Measurements from ENCODE around the gene NDUFAF5.

Gene NDUFAF5

DNA sequence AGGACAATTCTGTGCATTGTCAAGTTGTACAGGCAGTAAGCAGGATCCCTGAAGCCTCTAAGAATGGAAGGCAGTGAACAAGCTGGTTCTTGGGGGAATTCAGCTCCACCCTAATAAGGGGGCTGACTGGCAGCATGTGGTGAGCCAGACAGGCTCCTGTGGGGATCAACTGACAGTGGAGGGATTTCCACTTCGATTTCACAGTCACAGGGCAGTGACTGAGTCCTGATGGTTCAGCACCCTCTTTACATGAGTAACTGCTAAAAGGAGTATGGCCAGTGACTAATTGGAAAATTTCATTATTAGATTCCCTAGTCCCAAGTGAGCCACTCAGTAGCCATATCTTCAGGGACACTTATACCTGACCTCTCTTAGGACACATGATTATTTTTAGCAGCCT, 78.4 kb downstream of the NDUFAF5 start:
- Histone ChIP-seq H3K27me3 (ENCODE audit: control insufficient read depth, insufficient read depth, low read length) (peaks cover 3% of the 10 kb centered on the region), H3K9ac (ENCODE audit: low read length) (no peak overlapping the region), H3K4me1 (ENCODE audit: control insufficient read depth, insufficient read depth, low read length) (no peaks in the 10 kb centered on the region), H3K36me3 (ENCODE audit: control insufficient read depth, insufficient read depth, low read length) (no peaks in the 10 kb centered on the region), H3K9me3 (ENCODE audit: control insufficient read depth, low read length) (no peaks in the 10 kb centered on the region), H3K4me3 (ENCODE audit: low read length) (no peak overlapping the region)

GRCh38 chr20:13865156-13865555, 80.3 kb downstream of the NDUFAF5 start:
- Histone ChIP-seq H3K27me3 (ENCODE audit: control insufficient read depth, insufficient read depth, low read length) (peaks cover 3% of the 10 kb centered on the region), H3K36me3 (ENCODE audit: control insufficient read depth, insufficient read depth, low read length) (no peaks in the 10 kb centered on the region), H3K4me1 (ENCODE audit: control insufficient read depth, insufficient read depth, low read length) (no peaks in the 10 kb centered on the region), H3K4me3 (ENCODE audit: low read length) (no peak overlapping the region), H3K9me3 (ENCODE audit: control insufficient read depth, low read length) (no peaks in the 10 kb centered on the region), H3K9ac (ENCODE audit: low read length) (no peak overlapping the region)

- H3K36me3 ChIP-seq (ENCODE audit: control insufficient read depth, insufficient read depth, low read length) = no peaks in the 10 kb centered on the region
- no peak overlapping the region for H3K9ac ChIP-seq (ENCODE audit: low read length)
- no peaks in the 10 kb centered on the region for H3K9me3 ChIP-seq (ENCODE audit: control insufficient read depth, low read length)
- no peaks in the 10 kb centered on the region for H3K4me1 ChIP-seq (ENCODE audit: control insufficient read depth, insufficient read depth, low read length)
- H3K27me3 ChIP-seq (ENCODE audit: control insufficient read depth, insufficient read depth, low read length) = peaks cover 3% of the 10 kb centered on the region
- H3K4me3 ChIP-seq (ENCODE audit: low read length) = no peak overlapping the region
Measured at GRCh38 chr20:13865791-13866351, 81.0 kb downstream of the NDUFAF5 start.

- no peaks in the 10 kb centered on the region for H3K9me3 ChIP-seq (ENCODE audit: control insufficient read depth, low read length)
- H3K27me3 ChIP-seq (ENCODE audit: control insufficient read depth, insufficient read depth, low read length) = no peaks in the 10 kb centered on the region
- no peaks in the 10 kb centered on the region for H3K36me3 ChIP-seq (ENCODE audit: control insufficient read depth, insufficient read depth, low read length)
- H3K4me3 ChIP-seq (ENCODE audit: low read length) = no peak overlapping the region
- no peak overlapping the region for H3K9ac ChIP-seq (ENCODE audit: low read length)
- H3K4me1 ChIP-seq (ENCODE audit: control insufficient read depth, insufficient read depth, low read length) = no peaks in the 10 kb centered on the region
Measured at GRCh38 chr20:13868331-13868730, 83.5 kb downstream of the NDUFAF5 start.

DNA sequence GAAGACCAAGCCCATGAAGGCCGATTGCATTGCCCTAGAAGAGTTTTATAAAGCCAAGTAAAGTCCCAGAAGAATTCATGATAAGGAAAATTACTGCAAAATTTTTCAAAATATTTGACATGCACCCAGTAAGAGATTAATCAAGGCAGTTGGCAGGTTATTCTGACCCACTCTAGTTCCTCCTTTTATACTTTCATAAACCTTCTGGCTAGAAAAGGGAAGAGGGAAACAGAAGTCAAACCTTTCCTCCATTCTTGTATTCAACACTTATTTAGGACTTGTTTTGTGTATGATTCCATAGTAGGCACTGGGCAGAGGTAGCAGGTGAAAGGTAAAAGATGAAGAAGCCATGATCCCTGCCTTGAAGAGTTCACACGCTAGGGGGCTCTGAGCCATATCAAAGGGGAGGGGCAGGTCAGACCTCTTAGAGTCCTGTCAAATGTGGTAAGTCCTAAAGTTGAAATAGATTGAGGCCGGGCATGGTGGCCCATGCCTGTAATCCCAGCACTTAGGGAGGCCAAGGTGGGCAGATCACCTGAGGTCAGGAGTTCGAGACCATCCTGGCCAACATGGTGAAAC, 85.4 kb downstream of the NDUFAF5 start:
- H3K36me3 ChIP-seq (ENCODE audit: control insufficient read depth, insufficient read depth, low read length) = no peaks in the 10 kb centered on the region
- no peak overlapping the region for H3K4me3 ChIP-seq (ENCODE audit: low read length)
- no peaks in the 10 kb centered on the region for H3K9me3 ChIP-seq (ENCODE audit: control insufficient read depth, low read length)
- no peaks in the 10 kb centered on the region for H3K4me1 ChIP-seq (ENCODE audit: control insufficient read depth, insufficient read depth, low read length)
- no peak overlapping the region for H3K9ac ChIP-seq (ENCODE audit: low read length)
- H3K27me3 ChIP-seq (ENCODE audit: control insufficient read depth, insufficient read depth, low read length) = no peaks in the 10 kb centered on the region
